ENCODE results near the gene KLHDC7A. TPM values are rescaled to one million over a fixed set of nuclear protein-coding genes. Genes with fewer than 3 reads are reported as not detected.

The KLHDC7A gene
- total RNA-seq (2014; rRNA removed; shearing (Covaris generic)) (not detected in 2 replicates), polyA plus RNA-seq (2016; fragmentation: Nextera tagmentation; extraction: Ambion mirVana) (not detected in 2 replicates)

GRCh38 chr1:18480315-18481189, at the start of gene KLHDC7A:
KLHDC7A (plus strand) TSS chr1:18480930; CDS start chr1:18480982, 52 bp downstream.
- Histone ChIP-seq H3K9ac (no peak within 1 kb of the TSS), H4K20me1 (ENCODE audit: insufficient read depth) (no peaks in the 10 kb centered on the region), H3K4me2 (ENCODE audit: unreplicated experiment) (no peak within 1 kb of the TSS), H3K9me2 (ENCODE audit: insufficient read depth) (no peaks in the 10 kb centered on the region), H2AFZ (no peak within 1 kb of the TSS), H3K79me2 (ENCODE audit: insufficient read depth) (no peaks in the 10 kb centered on the region), H3K27ac (no peak within 1 kb of the TSS), H3K27me3 (replicated peaks; ENCODE audit: insufficient read depth) (no peaks in the 10 kb centered on the region), H3K9me3 (ENCODE audit: low read depth) (no peaks in the 10 kb centered on the region), H3K36me3 (ENCODE audit: low read depth) (no peaks in the 10 kb centered on the region), H3K4me1 (ENCODE audit: insufficient read depth) (no peaks in the 10 kb centered on the region), H3F3A (ENCODE audit: insufficient read depth) (no peaks in the 10 kb centered on the region), H3K4me3 (no peak within 1 kb of the TSS)
- in situ Hi-C loops (cut with MboI) = no loop called here
- 36 to 48% methylated on average over 13 of the region's 13 CpGs for WGBS, 2 experiments (ENCODE audit: low coverage in 1 of 2, low lambda C conversion rate in 2 of 2, missing lambda C conversion rate in 2 of 2)
- no peak for DNase-seq
- no peak for TF ChIP-seq EZH2 (IDR thresholded peaks at IDR 0.05; ENCODE audit: insufficient read depth, poor library complexity, severe bottlenecking)
- no peak for TF ChIP-seq EZH2phosphoT487 (IDR thresholded peaks at IDR 0.05; ENCODE audit: insufficient read depth, low read depth)

GRCh38 chr1:18434041-18434440, 46.7 kb upstream of the KLHDC7A start:
- Histone ChIP-seq H3K9ac (no peak overlapping the region), H3K27me3 (replicated peaks; ENCODE audit: insufficient read depth) (no peaks in the 10 kb centered on the region), H3K4me1 (ENCODE audit: insufficient read depth) (no peaks in the 10 kb centered on the region), H3K27ac (no peak overlapping the region), H3K79me2 (ENCODE audit: insufficient read depth) (no peaks in the 10 kb centered on the region), H3K9me2 (ENCODE audit: insufficient read depth) (no peaks in the 10 kb centered on the region), H3F3A (ENCODE audit: insufficient read depth) (no peaks in the 10 kb centered on the region), H3K4me2 (ENCODE audit: unreplicated experiment) (no peak overlapping the region), H3K4me3 (no peak overlapping the region), H4K20me1 (ENCODE audit: insufficient read depth) (no peaks in the 10 kb centered on the region), H3K9me3 (ENCODE audit: low read depth) (no peaks in the 10 kb centered on the region), H2AFZ (no peak overlapping the region), H3K36me3 (ENCODE audit: low read depth) (no peaks in the 10 kb centered on the region)
- TF ChIP-seq EZH2 (IDR thresholded peaks at IDR 0.05; ENCODE audit: insufficient read depth, poor library complexity, severe bottlenecking) = no peak
- TF ChIP-seq EZH2phosphoT487 (IDR thresholded peaks at IDR 0.05; ENCODE audit: insufficient read depth, low read depth) = no peak
- in situ Hi-C loops (cut with MboI) = no loop called here
- DNase-seq = no peak
- 29 to 30% methylated on average over 3 of the region's 3 CpGs for WGBS, 2 experiments (ENCODE audit: low coverage in 1 of 2, low lambda C conversion rate in 2 of 2, missing lambda C conversion rate in 2 of 2)

GRCh38 chr1:18440385-18441226, 40.1 kb upstream of the KLHDC7A start:
- in situ Hi-C loops (cut with MboI) = no loop called here
- 19 to 22% methylated on average over 5 of the region's 5 CpGs for WGBS, 2 experiments (ENCODE audit: low coverage in 1 of 2, low lambda C conversion rate in 2 of 2, missing lambda C conversion rate in 2 of 2)
- Histone ChIP-seq H3K9me2 (ENCODE audit: insufficient read depth) (no peaks in the 10 kb centered on the region), H3K9me3 (ENCODE audit: low read depth) (no peaks in the 10 kb centered on the region), H3K79me2 (ENCODE audit: insufficient read depth) (no peaks in the 10 kb centered on the region), H4K20me1 (ENCODE audit: insufficient read depth) (no peaks in the 10 kb centered on the region), H3K9ac (no peak overlapping the region), H3K4me1 (ENCODE audit: insufficient read depth) (no peaks in the 10 kb centered on the region), H3K27me3 (replicated peaks; ENCODE audit: insufficient read depth) (no peaks in the 10 kb centered on the region), H3K27ac (no peak overlapping the region), H2AFZ (no peak overlapping the region), H3K36me3 (ENCODE audit: low read depth) (no peaks in the 10 kb centered on the region), H3F3A (ENCODE audit: insufficient read depth) (no peaks in the 10 kb centered on the region), H3K4me3 (no peak overlapping the region), H3K4me2 (ENCODE audit: unreplicated experiment) (no peak overlapping the region)
- DNase-seq = no peak
- TF ChIP-seq EZH2phosphoT487 (IDR thresholded peaks at IDR 0.05; ENCODE audit: insufficient read depth, low read depth) = no peak

- Histone ChIP-seq H3K9ac (no peak overlapping the region), H3K36me3 (ENCODE audit: low read depth) (no peaks in the 10 kb centered on the region), H3K4me1 (ENCODE audit: insufficient read depth) (no peaks in the 10 kb centered on the region), H2AFZ (no peak overlapping the region), H3K9me2 (ENCODE audit: insufficient read depth) (no peaks in the 10 kb centered on the region), H3F3A (ENCODE audit: insufficient read depth) (no peaks in the 10 kb centered on the region), H3K4me3 (no peak overlapping the region), H3K9me3 (ENCODE audit: low read depth) (no peaks in the 10 kb centered on the region), H4K20me1 (ENCODE audit: insufficient read depth) (no peaks in the 10 kb centered on the region), H3K79me2 (ENCODE audit: insufficient read depth) (no peaks in the 10 kb centered on the region), H3K27ac (no peak overlapping the region), H3K27me3 (replicated peaks; ENCODE audit: insufficient read depth) (no peaks in the 10 kb centered on the region), H3K4me2 (ENCODE audit: unreplicated experiment) (no peak overlapping the region)
- 16 to 23% methylated on average over 11 of the region's 11 CpGs for WGBS, 2 experiments (ENCODE audit: low coverage in 1 of 2, low lambda C conversion rate in 2 of 2, missing lambda C conversion rate in 2 of 2)
- DNase-seq = no peak
- TF ChIP-seq EZH2 (IDR thresholded peaks at IDR 0.05; ENCODE audit: insufficient read depth, poor library complexity, severe bottlenecking) (no peak), EZH2phosphoT487 (IDR thresholded peaks at IDR 0.05; ENCODE audit: insufficient read depth, low read depth) (no peak)
- in situ Hi-C loops (cut with MboI) = no loop called here
Measured at GRCh38 chr1:18443587-18444520, 36.9 kb upstream of the KLHDC7A start.

Data from GM23248 (cell line).